DOHH2 (cell line): ENCODE results near the gene SKAP1.

Source experiments
- CTCF ChIP-seq: fragments of 200-600 bp; sonication (generic); IDR thresholded peaks from one replicate; pipeline ENCODE4 v1.5.1; 2014; ENCODE audit warnings: antibody characterized with exemption, mild to moderate bottlenecking, low read depth, low read length; ENCODE audit not compliant: poor library complexity, severe bottlenecking
- EZH2phosphoT487 ChIP-seq: fragments of 200-600 bp; sonication (generic); IDR thresholded peaks from 2 replicates; pipeline ENCODE4 v1.6.1; 2017; ENCODE audit warnings: borderline replicate concordance, mild to moderate bottlenecking, antibody characterized with exemption, low read length, moderate library complexity, mixed read lengths

GRCh38 chr17:48100160-48100559 is 329.9 kb downstream of the SKAP1 start:
- TF ChIP-seq EZH2phosphoT487 (no peak), CTCF (no peak)
